Stimulated activated effector memory CD8-positive, alpha-beta T cell treated with anti-CD3 and anti-CD28 coated beads, Interleukin-12 subunit alpha, Interleukin-12 subunit beta, amount 100 ng/mL, for 72 hours (primary cell): ENCODE measurements around the gene NOTCH4.
A peak's percentile ranks its signal among the peaks of the same experiment; 100 is the strongest.
"Not testable (repeated sequence)": the region's sequence is repeated elsewhere in the genome, so short reads cannot be mapped to it uniquely, and the experiment has no call there.

ENCODE experiments used
- ATAC-seq: fragments of 150-1000 bp; cut with Tn5 transposase; 2 replicates; pipeline ENCODE4 v1.10.0; 2021
- DNase-seq, 2 donors: peaks; one replicate each; pipeline ENCODE4 v3.0.0; 2021 to 2022; ENCODE audit warnings: low spot score in 2 of 2
- H3K27ac Mint-ChIP-seq: one replicate; pipeline ENCODE4 v1.8.0; 2022; ENCODE audit warnings: mild to moderate bottlenecking, mixed read lengths
- H3K36me3 Mint-ChIP-seq: one replicate; pipeline ENCODE4 v1.8.0; 2022; ENCODE audit warnings: mild to moderate bottlenecking, mixed read lengths
- H3K4me1 Mint-ChIP-seq: one replicate; pipeline ENCODE4 v1.8.0; 2022; ENCODE audit warnings: mixed read lengths
- H3K4me3 Mint-ChIP-seq: one replicate; pipeline ENCODE4 v1.8.0; 2022; ENCODE audit warnings: mild to moderate bottlenecking, mixed read lengths
- H3K9me3 Mint-ChIP-seq: one replicate; pipeline ENCODE4 v1.8.0; 2022; ENCODE audit warnings: mixed read lengths

NOTCH4 gene

DNA sequence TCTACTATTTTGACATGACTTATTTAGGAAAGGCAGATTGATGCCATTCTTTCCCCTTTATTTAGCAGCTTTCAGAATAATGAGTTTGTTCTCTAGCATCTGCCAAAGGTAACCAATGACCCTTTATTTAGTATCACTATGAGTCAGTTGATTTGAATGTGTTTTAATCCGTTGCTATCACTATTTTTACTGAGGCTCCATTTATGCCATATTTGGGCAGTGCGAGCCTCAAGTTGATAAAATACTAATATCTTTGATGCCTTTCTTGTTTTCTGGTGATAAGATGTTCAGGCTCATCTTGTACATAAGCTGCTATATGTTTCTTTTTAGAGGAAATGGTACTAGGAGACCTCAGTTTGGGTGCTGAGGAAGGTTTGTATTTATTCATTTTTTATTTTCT is 15.6 kb upstream of the NOTCH4 start:
- DNase-seq = no peak
- no peaks in the 10 kb centered on the region for H3K36me3 Mint-ChIP-seq
- no peak overlapping the region for H3K27ac Mint-ChIP-seq
- ATAC-seq = no peak
- no peaks in the 10 kb centered on the region for H3K9me3 Mint-ChIP-seq
- H3K4me1 Mint-ChIP-seq = peaks cover 13% of the 10 kb centered on the region
- no peak overlapping the region for H3K4me3 Mint-ChIP-seq

DNA sequence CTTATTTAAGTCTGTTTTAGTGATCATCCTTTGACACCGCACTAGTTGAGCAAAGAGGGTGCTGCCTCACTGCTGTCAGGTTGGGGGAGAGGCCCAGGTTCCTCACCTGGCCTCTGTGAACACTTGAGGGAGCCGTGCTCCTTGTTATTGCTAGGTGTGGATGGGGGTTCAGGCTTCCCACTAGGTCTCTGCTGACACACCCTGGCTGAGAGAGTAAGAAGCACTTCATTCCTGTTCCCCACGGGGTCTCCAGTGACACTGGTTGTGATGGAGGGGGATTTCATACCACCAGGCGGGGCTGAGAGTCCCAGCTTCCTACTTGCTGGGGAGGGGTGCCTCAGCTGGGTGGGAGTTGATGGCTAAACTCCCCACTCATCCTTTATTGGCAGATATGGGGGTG is 11.1 kb upstream of the NOTCH4 start:
- Mint-ChIP-seq H3K4me1 (no peaks in the 10 kb centered on the region), H3K36me3 (no peaks in the 10 kb centered on the region), H3K9me3 (no peaks in the 10 kb centered on the region), H3K4me3 (no peak overlapping the region), H3K27ac (peak overlapping the region; percentile 32)
- no peak for ATAC-seq
- no peak for DNase-seq

DNA sequence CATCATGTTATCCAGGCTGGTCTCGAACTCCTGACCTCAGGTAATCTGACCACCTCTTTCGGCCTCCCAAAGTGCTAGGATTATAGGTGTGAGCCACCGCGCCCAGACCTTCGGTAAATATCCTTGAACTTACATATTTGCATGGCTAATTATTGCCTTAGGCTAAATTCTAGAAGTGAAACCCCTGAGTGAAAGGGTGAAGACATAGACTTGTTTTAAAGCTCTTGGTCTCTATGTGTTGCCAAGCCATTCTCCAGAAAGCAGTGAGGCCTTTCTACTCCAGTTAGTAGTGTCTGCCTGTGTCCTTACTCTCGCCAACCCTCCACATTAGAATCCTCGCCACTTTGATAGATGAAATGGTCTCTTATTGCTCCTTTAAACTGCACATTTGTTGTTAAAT is 2.6 kb upstream of the NOTCH4 start:
- Mint-ChIP-seq H3K9me3 (no peaks in the 10 kb centered on the region), H3K4me1 (peaks cover 7% of the 10 kb centered on the region), H3K36me3 (no peaks in the 10 kb centered on the region), H3K27ac (no peak overlapping the region), H3K4me3 (no peak overlapping the region)
- no peak for DNase-seq
- no peak for ATAC-seq

DNA sequence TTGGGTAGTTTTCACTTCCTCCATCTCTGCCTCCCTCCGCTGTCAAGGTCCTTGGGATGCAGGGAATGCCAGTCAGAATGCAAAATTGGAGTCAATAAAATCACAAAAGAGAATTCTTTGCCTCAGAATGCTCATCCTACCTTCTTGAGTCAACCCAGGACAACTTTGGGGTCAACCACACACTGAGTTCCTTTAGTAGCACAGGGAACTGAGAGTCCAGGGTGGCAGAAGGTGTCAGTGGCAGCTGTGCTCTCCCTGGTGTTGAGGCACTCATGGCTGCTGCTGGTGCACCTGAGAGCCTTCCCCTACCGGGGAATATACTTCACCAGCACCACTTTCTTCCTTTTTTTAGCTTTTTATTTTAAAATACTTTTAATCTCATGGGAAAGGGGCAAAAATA is 829 bp upstream of the NOTCH4 start:
- no peak overlapping the region for H3K27ac Mint-ChIP-seq
- H3K4me3 Mint-ChIP-seq = no peak overlapping the region
- no peaks in the 10 kb centered on the region for H3K9me3 Mint-ChIP-seq
- no peaks in the 10 kb centered on the region for H3K36me3 Mint-ChIP-seq
- DNase-seq (no peak), ATAC-seq (no peak)
- H3K4me1 Mint-ChIP-seq = peaks cover 7% of the 10 kb centered on the region

DNA sequence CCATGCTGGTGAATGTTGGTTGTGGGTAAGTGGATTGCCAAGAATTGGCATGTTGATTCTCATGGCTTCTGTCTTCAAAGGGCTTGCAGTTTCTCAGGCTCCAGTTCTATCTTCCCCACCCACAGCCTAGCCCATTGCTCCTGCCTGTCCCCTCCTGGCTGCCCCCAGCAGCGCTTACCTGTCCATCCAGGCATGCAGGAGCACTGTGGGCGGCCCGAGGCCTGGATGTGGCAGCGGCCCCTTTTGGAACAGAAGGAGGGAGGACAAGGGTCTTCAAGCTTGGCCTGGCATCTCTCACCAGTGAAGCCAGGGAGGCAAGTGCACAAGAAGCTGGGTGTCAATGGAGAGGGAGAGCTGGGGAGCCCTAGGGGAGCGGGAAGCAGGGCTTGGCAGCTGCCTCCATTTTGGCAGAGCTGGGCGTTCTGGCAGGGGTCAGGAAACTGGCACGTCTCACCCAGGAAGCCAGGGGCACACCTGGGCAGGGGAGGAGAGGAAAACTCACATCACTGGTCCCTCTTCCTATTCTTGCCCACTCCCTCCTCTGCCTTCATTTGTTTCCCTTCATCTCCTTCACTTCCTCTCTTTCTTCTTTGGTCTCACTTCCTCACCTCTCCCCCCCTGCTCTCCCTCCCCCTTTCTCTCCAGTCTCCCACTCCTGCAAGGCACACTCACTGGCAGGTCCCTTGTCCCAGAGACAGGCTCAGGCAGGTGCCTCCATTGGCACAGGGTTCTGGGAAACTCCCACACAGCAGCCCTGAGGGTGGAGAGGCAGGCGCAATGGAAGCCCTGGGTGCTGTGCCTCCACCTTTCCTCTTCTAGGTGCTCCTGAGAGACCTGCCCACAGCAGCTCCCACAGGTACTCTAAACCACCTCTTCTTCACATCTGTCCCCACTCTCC is 1.3 kb downstream of the NOTCH4 start:
- Mint-ChIP-seq H3K4me3 (no peak overlapping the region), H3K27ac (no peak overlapping the region), H3K4me1 (peaks cover 7% of the 10 kb centered on the region), H3K36me3 (no peaks in the 10 kb centered on the region), H3K9me3 (no peaks in the 10 kb centered on the region)
- ATAC-seq = no peak
- DNase-seq = no peak

DNA sequence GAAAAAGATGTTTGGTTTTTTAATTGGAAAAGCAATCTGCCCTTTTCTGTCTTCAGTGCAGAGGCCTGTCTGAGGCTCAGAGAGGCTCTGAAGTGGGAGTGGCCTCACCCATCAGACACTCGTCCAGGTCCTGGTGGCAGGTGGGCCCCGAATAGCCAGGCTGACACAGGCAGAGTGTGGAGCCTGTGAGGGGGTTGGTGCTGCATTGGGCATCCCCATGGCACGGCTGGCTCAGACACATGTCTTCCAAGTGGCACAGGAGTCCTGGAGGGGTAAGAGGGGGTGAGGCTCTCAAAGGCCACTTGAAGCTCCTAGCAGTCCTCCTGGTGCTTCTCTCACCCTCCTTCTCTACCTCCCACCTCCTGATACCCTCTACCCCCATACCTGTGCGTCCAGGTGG is 3.8 kb downstream of the NOTCH4 start:
- DNase-seq (no peak), ATAC-seq (no peak)
- Mint-ChIP-seq H3K9me3 (no peaks in the 10 kb centered on the region), H3K27ac (peak overlapping the region; percentile 58), H3K36me3 (no peaks in the 10 kb centered on the region), H3K4me1 (peaks cover 7% of the 10 kb centered on the region), H3K4me3 (no peak overlapping the region)

DNA sequence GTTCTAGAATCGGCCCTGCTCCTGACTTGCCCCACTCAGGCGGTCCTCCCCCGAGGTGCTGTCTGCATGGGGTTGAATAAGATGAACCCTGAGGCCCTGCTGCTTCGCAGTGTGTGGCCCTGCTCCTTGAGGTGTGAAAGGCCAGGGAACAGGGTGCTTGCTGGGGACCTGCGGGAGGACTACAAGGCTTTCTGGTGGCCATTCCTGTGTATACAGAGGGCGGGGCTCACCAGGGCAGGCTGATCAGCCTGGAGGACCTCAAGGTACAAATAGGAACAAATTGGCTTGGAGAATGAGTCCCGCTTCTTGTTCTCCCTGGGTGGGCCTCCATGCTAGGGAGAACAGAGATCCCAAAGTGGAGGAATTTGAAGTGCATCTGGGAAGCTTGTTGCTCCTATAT is 5.7 kb downstream of the NOTCH4 start:
- no peak for ATAC-seq
- no peak for DNase-seq
- H3K9me3 Mint-ChIP-seq = no peaks in the 10 kb centered on the region
- H3K4me3 Mint-ChIP-seq = no peak overlapping the region
- no peaks in the 10 kb centered on the region for H3K36me3 Mint-ChIP-seq
- H3K27ac Mint-ChIP-seq = no peak overlapping the region
- no peaks in the 10 kb centered on the region for H3K4me1 Mint-ChIP-seq

DNA sequence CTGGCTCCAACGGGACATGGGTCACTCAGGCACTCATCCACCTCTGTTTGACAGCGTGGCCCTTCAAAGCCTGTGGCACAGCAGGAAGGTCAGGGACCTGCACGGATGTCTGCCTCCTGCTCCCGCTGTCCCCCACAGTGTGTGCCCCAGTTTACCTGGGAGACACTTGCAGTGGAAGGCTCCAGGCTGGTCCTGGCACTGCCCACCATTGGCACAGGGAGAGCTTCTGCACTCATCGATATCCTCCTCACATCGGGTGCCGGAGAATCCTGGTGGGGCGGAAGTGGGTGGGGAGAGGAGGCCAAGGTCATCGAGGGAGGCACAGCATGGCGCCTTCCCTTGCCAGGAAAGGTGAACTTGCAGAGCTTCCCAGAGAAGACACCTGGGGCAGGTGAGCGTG is 6.9 kb downstream of the NOTCH4 start:
- no peak for DNase-seq
- ATAC-seq = no peak
- Mint-ChIP-seq H3K4me1 (no peaks in the 10 kb centered on the region), H3K27ac (no peak overlapping the region), H3K36me3 (no peaks in the 10 kb centered on the region), H3K9me3 (no peaks in the 10 kb centered on the region), H3K4me3 (no peak overlapping the region)

DNA sequence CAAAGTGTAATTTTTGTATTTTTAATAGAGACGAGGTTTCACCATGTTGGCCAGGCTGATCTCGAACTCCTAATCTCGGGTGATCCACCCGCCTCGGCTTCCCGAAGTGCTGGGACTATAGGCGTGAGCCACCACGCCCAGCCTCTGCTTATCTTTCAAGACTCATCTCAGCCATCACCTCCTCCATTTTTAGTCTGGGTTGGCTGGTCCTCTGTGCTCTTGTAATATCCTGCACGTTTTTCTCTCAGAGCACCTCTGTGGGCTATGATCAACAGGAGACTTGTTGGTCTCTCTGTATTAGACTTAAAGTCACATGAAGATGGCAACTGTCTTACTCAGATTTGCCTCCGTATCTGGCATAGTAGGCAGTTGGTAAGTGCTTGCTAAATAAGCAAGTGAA is 7.6 kb downstream of the NOTCH4 start:
- no peaks in the 10 kb centered on the region for H3K36me3 Mint-ChIP-seq
- no peak for DNase-seq
- no peaks in the 10 kb centered on the region for H3K4me1 Mint-ChIP-seq
- H3K9me3 Mint-ChIP-seq = no peaks in the 10 kb centered on the region
- no peak for ATAC-seq
- no peak overlapping the region for H3K27ac Mint-ChIP-seq
- no peak overlapping the region for H3K4me3 Mint-ChIP-seq

DNA sequence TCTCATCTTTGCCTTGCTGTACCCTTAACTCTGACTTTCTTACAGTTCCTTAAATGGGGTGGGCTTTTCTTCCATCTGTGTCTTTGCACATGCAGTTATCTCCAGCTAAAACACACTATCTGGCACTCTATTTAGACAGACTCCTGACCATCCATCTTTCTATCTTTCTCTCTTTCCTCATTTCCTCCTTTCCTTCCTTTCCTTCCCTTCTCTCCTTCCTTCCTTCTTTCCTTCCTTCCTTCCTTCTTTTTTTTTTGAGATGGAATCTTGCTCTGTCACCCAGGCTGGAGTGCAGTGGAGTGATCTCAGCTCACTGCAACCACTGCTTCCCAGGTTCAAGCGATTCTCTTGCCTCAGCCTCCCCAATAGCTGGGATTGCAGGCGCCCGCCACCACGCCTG is 8.2 kb downstream of the NOTCH4 start:
- no peak for ATAC-seq
- no peaks in the 10 kb centered on the region for H3K4me1 Mint-ChIP-seq

DNA sequence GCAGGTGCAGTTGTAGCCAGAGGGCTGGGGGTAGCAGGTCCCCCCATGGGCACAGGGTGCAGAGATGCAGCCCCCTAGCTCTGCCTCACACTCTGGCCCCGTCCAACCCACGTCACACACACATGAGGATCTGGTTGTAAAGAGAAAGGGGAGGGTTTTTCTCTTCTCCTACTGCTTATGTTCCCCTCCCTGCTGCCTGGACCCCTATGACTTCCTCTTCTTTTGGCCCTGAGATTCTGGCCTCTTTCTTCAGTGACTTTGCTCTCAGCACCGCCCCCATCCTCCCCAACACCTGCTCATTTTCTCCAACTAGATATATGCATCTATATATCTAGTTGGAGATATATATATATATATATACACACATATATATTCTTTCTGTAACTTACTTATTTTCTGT is 9.7 kb downstream of the NOTCH4 start:
- no peak overlapping the region for H3K27ac Mint-ChIP-seq
- H3K4me1 Mint-ChIP-seq = no peaks in the 10 kb centered on the region
- no peak overlapping the region for H3K4me3 Mint-ChIP-seq
- ATAC-seq (no peak), DNase-seq (no peak)
- no peaks in the 10 kb centered on the region for H3K36me3 Mint-ChIP-seq
- no peaks in the 10 kb centered on the region for H3K9me3 Mint-ChIP-seq

More for the DNA sequence above, 8.2 kb downstream of the NOTCH4 start:
- Mint-ChIP-seq H3K4me3 (no peak overlapping the region), H3K27ac (no peak overlapping the region), H3K36me3 (no peaks in the 10 kb centered on the region), H3K9me3 (no peaks in the 10 kb centered on the region)
- DNase-seq = no peak

DNA sequence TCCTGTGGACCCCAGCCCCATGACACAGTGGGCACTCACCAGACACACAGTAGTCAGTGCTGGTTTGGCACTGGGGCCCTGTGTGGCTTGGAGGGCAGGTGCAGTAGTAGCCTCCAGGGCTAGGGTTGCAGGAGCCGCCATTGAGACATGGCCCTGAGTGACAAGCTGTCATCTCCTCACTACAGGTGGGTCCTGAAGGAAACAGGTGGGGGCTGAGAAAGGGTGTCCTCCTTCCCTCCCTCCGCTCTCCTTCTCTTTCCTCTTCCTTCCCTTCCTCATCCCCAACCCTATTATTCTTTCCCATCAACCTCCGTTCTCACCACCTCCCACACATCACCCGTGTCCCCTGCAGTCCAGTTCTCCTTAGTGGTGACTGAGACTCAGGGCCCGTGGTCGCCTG is 10.2 kb downstream of the NOTCH4 start:
- H3K9me3 Mint-ChIP-seq = no peaks in the 10 kb centered on the region
- H3K4me1 Mint-ChIP-seq = no peaks in the 10 kb centered on the region
- DNase-seq (no peak), ATAC-seq (no peak)
- H3K27ac Mint-ChIP-seq = no peak overlapping the region
- H3K4me3 Mint-ChIP-seq = no peak overlapping the region
- H3K36me3 Mint-ChIP-seq = no peaks in the 10 kb centered on the region

DNA sequence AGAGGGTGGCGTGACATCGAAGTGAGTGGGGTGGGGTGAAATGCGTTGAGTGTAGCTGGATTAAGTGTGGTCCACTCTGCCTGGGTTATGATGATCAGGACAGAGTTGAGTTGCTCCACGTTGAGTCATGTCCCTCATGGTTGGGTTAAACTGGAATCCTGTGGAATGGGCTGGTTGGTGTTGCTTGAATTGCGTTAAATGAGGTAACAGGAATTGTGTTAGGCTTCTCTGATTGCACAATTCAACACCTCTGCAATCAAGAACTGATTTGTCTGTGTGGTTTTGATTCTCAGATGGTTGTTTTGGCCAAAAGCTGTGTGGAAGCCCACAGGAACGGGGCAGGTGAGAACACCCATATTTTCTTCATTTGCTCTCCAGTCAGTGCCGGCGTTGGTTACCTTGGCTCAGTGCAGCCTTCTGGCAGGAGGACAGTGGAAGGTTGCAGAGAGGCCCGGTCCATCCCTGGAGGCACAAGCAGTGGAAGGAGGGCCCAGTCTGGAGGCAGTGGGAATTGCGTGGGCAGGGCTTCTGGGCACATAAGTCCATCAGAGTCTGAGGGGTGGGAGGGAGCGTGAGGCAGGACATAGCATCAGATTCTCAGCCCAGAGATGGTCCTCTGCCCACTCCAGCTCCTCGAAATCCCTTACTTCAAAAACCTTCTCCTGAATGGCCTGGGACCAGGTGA is 11.6 kb downstream of the NOTCH4 start:
- Mint-ChIP-seq H3K4me1 (no peaks in the 10 kb centered on the region), H3K36me3 (no peaks in the 10 kb centered on the region), H3K27ac (peak overlapping the region; percentile 32), H3K9me3 (no peaks in the 10 kb centered on the region), H3K4me3 (no peak overlapping the region)
- ATAC-seq (peak; percentile 26), DNase-seq (no peak)

DNA sequence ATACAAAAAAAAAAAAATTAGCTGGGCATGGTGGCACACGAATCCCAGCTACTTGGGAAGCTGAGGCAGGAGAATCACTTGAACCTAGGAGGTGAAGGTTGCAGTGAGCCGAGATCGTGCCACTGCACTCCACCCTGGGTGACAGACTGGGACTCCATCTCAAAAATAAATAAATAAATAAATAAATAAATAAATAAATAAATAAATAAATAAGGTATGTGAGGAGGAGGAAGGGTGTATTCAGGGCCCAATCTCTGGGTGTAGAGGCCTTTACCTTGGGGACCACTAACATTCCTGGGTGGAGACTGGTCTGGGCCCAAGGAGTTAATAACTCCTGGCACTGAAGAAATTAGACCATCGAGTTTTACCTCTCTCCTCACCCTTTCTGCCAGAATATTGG is 12.4 kb downstream of the NOTCH4 start:
- not testable (repeated sequence) for H3K36me3 Mint-ChIP-seq, DNase-seq, H3K9me3 Mint-ChIP-seq, H3K4me3 Mint-ChIP-seq, H3K27ac Mint-ChIP-seq, H3K4me1 Mint-ChIP-seq, ATAC-seq

DNA sequence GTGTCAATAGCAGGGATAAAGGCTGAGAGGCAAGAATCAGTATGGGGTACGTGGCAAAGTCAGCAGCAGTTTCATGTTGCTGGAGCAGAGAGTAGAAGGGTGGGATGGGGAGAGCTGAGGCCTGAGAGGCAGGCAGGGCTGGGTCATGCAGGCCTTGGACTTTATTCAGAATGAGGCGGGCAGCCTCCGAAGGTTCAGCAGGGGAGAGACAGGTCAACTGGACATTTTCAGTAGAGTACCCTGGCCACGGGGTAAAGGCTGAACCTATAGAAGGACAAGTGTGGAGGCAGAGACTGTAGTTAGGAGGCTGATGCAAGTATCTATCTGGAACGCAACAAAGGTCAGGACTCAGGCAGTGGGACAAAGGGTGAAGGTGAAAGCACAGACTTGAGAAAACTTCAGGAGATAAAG is 13.7 kb downstream of the NOTCH4 start:
- ATAC-seq (no peak), DNase-seq (no peak)
- H3K27ac Mint-ChIP-seq = no peak overlapping the region
- H3K36me3 Mint-ChIP-seq = no peaks in the 10 kb centered on the region
- no peaks in the 10 kb centered on the region for H3K4me1 Mint-ChIP-seq
- H3K9me3 Mint-ChIP-seq = no peaks in the 10 kb centered on the region
- H3K4me3 Mint-ChIP-seq = no peak overlapping the region

DNA sequence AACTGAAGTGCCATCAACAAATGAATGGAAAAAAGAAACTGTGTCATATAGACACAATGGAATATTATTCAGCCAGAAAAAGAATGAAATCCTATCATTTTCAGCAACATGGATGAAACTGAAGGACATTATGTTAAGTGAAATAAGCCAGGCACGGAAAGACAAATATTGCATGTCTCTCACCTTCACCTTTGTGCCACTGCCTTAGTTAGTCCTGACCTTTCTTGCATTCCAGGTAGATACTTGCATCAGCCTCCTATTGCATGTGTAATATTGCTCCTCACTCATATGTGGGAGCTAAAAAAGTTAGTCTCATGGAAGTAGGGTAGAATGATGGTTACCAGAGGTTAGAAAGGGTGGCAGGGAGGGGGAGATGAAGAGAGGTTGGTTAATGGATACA is 14.9 kb downstream of the NOTCH4 start:
- Mint-ChIP-seq H3K4me3 (no peak overlapping the region), H3K4me1 (no peaks in the 10 kb centered on the region), H3K27ac (no peak overlapping the region), H3K36me3 (no peaks in the 10 kb centered on the region), H3K9me3 (no peaks in the 10 kb centered on the region)
- ATAC-seq (no peak), DNase-seq (no peak)
